LNCaP clone FGC (cell line): ENCODE measurements around the gene CTSD.

Experiments
- DNase-seq: peaks from one replicate; pipeline ENCODE4 v3.0.0-alpha.2; 2011; ENCODE audit warnings: low read depth
- H3K4me3 ChIP-seq: 2 replicates; pipeline ENCODE4 v1.5.1; 2011; ENCODE audit warnings: mild to moderate bottlenecking, low read depth, low read length, control low read depth
- CTCF ChIP-seq: IDR thresholded peaks from 2 replicates; pipeline ENCODE4 v1.5.1; 2012; ENCODE audit warnings: mild to moderate bottlenecking; ENCODE audit not compliant: control insufficient read depth, insufficient read depth; ENCODE audit errors: extremely low read depth

CTSD gene

DNA sequence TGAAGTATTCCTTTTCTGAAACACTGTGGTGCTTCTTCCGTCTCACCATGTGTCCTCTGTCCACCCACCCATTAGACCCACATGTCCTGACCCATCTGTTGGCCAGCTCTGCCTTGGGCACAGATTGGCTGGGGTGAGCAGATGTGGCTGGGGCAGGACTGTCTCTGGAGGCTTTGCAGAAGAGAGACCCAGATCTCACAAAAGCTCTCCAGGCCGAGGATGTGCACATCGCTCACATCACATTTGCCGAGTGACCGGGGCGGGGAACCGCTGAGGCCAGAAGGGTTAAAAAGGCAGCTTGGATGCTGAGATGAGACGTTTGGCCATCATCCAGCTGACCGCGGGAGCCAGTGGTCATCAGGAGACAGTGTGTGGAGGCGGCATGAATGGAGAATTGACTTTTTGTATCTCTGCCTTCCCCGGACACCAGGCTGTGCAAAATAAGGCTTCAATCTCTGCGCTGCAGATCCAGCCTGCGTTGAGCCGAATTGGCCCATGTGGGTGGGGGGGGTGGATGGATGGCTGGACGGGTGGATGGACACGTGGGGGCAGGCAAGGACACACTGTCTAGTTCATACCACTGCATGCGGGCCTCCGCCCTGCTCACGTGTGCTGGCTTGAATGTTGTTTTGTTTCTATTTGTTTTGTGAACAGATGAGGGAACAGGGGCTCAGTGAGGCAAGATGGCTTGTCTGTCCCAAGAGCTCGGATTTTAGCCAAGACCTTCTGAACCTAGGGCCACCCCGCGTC, 19.4 kb downstream of the CTSD start:
- TF ChIP-seq CTCF = no peak
- H3K4me3 ChIP-seq = no peak overlapping the region
- DNase-seq = no peak

- no peak for TF ChIP-seq CTCF
- H3K4me3 ChIP-seq = no peak overlapping the region
- DNase-seq = no peak
These were observed 20.1 kb downstream of the CTSD start for GRCh38 chr11:1743585-1744136.

DNA sequence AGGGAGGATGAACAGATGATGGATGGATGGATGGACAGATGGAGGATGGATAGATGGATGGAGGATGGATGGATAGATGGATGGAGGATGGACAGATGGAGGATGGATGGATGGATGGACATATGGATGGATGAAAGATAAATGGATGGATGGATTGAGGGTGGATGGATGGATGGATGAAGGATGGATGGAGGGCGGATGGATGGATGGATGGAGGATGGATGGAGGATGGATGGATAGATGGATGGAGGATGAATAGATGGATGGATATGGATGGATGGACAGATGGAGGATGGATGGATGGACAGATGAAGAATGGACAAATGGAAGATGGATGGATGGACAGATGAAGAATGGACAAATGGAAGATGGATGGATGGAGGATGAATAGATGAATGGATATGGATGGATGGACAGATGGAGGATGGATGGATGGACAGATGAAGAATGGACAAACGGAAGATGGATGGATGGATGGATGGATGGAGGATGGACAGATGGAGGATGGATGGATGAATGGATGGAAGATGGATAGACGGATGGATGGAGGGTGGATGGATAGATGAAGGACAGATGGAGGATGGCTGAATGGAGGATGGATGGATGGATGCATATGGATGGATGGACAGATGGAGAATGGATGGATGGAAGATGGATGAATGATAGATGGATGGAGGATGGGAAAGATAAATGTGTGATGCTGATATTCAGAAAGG, 20.7 kb downstream of the CTSD start:
- H3K4me3 ChIP-seq = no peak overlapping the region
- DNase-seq = no peak
- TF ChIP-seq CTCF = no peak

DNA sequence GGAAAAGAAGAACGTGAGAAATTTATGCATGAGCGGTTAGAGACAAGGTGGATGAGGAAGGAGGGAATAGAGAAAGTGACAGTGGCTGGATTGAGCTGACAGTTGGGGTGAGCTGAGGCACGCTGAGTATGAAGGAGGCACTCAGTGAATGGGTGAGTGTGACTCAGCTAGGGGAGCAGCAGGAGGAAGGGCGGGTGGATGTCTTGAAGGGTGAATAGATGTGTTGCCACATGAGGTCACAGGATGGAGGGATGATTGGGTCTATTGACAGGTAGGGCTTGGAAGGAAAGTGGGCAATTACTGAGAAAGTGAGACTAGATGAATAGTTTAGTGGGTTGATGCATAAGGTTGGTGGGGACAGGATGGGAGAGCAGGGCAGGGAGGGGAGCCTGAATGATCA, 21.4 kb downstream of the CTSD start:
- TF ChIP-seq CTCF = no peak
- H3K4me3 ChIP-seq = no peak overlapping the region
- no peak for DNase-seq

DNA sequence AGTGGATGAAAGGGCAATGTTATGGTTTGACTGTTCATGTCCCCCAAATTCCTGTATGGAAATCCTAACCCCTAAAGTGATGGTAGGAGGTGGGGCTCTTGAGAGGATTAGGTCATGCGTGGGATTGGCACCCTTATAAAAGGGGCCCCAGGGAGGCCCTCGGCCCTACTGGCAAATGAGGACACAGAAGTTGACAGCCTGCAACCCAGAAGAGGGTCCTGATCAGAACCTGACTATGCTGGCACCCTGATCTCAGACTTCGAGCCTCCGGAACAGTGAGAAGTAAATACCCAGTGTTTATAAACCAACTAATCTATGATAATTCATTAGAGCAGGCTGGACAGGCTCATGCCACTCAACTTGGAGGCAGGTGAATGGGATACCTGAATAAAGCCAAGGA, 22.0 kb downstream of the CTSD start:
- no peak for DNase-seq
- H3K4me3 ChIP-seq = no peak overlapping the region
- no peak for TF ChIP-seq CTCF

DNA sequence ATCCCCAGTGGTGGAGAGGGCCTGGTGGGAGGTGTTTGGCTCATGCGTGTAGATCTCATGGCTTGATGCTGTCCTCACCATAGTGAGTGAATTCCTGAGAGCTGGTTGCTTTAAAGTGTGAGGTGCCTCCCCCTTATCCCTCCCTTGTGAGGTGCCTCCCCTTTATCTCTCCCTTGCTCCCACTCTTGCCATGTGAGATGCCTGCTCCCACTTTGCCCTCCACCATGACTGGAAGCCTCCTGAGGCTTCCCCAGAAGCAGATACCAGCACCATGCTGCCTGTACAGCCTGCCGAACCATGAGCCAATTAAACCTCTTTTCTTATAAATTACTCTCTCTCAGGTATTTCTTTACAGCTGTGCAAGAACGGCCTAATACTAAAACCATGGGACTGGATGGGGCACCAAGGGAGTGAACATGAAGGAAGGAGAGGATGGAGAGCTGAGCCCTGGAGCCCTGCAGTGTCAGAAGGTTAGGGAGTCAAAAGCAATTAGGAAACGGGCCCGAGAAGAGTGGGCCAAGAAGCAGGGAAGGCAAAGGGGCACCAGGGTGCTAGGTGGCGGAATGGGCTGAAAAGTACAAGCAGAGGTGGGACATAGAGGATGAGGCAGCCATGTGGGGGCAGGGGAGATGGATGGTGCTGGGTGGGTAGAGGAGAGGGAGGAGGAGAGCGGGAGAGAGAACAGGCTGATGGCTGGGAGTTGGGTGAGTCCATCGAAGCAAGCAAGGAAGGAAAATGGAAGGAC, 22.8 kb downstream of the CTSD start:
- no peak for DNase-seq
- no peak for TF ChIP-seq CTCF
- no peak overlapping the region for H3K4me3 ChIP-seq
